Inflammatory macrophage (primary cell): Measurements from ENCODE around the gene VSIG10L2.

Source experiments
- DNase-seq, 2 donors: peaks; one replicate each; pipeline ENCODE4 v3.0.0-alpha.2; 2020 to 2022

The VSIG10L2 gene

DNA sequence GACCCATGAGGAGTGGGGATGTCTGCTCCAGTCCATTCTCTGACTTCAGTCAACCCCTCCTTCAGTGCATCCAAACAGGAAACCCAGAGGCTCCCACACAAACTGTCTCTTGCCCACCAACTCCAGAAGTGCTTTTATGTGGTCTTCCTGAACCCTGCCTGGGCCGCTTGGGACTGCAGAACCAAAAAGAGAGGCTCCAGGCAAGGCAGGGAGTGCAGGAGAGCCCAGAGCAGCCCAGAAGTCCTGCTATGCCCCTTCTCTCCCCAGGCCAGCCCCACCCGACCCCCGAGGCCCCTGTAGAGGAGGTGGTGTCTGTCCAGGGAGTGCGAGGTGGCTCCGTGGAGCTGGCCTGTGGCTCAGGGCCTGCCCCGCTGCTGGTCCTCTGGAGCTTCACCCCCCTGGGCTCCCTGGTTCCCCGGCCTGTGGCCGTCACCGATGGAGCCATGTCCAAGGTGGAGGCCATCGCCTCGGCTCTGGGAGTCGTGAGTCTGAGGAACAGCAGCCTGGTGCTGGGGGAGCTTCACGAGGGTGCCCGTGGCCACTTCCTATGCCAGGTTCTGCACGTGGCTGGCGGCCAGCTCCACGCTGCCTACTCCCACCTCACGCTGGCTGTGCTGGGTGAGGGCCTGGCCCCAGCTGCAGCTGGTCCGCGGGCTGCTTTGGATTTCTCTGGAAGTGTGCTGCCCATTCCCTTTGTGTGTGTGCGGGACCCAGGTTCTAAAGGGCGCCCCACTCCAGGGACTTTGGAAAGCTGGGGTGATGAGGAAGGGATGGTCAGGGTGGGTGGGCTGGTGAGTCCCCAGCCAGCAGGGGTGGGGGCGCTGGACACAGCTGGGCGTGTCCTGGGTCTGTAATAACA lies 1.8 kb downstream of the VSIG10L2 start:
- no peak for DNase-seq

- no peak for DNase-seq
Observed at GRCh38 chr11:125948278-125949051, 2.6 kb downstream of the VSIG10L2 start.

GRCh38 chr11:125949271-125950177 lies 3.7 kb downstream of the VSIG10L2 start:
- no peak for DNase-seq

DNA sequence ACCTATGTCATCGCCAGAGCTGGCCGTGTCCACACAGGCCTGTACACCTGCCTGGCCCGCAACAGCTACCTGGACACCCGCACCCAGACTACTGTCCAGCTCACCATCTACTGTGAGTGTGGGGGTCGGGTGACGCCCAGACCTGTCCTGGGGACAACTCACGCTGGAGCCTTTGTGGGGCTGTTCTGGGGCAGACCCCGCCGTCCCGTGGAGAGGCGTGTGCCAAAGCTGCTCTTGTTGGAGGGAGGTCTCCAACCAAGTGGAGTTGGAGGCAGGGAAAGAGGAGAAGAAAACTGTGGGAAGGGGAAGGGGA lies 4.3 kb downstream of the VSIG10L2 start:
- DNase-seq = no peak

- DNase-seq = no peak
Observed at GRCh38 chr11:125950696-125951651, 5.1 kb downstream of the VSIG10L2 start.

DNA sequence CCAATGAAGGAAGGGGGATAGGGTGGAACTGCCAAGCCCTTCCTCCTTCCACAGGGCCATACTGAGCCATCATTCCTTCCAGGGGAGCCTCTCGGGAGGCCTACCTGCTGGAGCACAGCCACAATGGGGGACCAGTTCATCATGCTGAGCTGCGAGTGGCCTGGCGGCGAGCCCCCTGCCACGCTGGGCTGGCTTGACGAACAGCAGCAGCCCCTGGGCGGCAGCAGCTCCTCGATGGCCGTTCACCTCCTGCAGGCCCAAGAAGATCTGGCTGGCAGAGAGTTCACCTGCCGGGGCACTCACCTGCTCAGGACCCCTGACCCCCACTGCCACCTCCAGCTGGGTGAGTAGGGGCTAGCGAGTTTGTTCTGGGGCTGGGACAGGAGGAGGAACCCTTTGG lies 5.9 kb downstream of the VSIG10L2 start:
- DNase-seq = no peak

DNA sequence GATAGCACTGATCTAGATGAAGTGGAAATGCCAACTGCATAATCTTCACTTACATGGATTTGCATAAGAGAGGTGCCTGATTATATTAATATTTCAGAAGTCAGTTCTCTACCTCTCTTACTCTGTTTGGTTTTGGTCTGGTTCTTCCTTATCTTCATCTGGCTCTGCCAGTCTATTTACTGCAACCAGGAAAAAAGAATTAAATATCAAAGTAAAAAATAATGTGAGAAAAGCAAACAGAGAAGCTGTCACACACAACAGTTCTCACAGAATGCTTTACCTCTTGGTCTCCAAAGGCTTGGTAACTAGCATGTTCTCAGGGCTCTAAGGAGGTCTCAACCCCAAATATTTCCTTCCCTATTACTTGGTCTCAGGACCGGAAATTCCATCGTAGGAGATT lies 6.7 kb downstream of the VSIG10L2 start:
- no peak for DNase-seq

DNA sequence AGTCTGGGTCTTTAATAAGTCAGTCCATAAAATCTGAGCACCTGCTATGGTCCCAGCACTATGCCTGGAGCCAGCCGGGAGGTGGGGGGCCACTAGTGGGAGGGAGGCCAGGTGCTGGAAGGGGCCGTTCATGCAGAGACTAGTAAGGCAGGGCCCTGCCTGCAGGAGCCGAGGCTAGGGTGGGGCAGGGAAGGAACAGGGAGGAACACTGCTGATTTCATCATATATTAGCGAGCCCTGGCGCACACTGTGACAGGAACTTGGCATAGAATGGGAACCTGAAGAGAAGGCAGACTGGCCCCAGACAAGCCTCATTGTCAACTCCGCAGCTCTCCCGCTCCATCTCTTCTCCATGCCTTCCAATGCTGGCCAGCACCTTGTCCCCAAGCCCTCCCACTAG lies 7.1 kb downstream of the VSIG10L2 start:
- DNase-seq = no peak

DNA sequence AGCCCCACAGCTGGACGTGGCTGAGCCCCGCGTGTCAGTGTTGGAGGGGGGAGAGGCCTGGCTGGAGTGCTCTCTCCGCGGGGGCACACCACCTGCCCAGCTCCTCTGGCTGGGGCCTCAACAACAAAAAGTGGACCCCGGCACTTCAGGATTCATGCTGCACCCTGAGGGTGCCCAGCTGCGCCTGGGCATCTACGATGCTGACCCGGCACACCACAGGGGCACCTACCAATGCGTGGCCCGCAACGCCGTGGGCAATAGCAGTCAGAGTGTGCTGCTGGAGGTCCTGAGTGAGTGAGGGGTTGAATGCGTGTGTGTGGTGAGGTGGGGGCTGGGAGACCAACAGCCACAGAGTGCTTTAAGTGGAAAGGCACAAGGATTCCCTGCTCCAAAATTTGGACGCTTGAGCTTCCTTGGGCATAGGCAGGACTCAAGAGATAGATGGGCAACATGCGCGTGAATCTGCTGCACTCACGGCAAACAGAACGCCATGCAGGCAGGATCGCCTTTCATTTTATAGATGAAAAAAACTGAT lies 7.6 kb downstream of the VSIG10L2 start:
- no peak for DNase-seq

DNA sequence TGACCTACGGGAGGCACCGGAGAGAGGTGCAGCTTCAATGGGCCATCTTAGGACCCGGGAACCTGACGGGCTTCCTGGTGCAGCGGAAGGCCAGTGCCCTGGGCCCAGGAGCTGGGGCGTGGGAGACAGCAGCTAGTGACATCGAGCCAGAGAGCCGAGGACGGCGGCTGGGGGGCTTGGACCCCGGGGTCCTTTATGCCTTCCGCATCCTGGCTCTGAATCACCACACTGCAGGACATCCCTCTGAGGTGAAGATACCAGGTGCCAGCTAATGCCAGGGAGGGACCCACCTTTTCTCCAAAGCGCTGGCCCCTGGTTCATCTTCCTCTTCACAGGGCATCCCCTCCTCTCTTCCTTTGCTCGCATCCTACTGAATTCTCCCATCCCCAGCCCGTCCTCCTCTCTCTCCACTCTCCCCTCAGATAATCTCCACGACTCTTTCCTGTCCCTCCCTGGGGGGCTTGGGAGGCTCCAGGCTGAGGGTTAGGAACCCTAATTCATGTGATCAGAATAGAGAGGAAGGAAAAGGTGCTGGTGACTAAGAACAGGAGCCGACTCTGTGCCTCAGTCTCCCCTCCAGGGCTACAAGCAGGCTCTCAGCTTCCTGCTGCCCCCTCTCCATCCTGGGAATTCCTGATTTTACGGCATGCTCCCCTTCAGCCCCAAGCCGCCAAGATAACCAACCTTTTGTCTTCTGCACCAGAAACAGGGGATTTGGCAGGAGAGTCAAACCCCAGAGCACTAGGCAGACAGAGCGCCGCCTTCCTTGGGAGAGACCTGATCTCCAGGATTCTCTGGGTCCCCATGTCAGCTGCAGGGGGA lies 8.5 kb downstream of the VSIG10L2 start:
- DNase-seq = no peak

- DNase-seq = no peak
Observed at GRCh38 chr11:125954945-125955640, 9.2 kb downstream of the VSIG10L2 start.

- DNase-seq = no peak
Observed at GRCh38 chr11:125955856-125956255, 10.0 kb downstream of the VSIG10L2 start.

DNA sequence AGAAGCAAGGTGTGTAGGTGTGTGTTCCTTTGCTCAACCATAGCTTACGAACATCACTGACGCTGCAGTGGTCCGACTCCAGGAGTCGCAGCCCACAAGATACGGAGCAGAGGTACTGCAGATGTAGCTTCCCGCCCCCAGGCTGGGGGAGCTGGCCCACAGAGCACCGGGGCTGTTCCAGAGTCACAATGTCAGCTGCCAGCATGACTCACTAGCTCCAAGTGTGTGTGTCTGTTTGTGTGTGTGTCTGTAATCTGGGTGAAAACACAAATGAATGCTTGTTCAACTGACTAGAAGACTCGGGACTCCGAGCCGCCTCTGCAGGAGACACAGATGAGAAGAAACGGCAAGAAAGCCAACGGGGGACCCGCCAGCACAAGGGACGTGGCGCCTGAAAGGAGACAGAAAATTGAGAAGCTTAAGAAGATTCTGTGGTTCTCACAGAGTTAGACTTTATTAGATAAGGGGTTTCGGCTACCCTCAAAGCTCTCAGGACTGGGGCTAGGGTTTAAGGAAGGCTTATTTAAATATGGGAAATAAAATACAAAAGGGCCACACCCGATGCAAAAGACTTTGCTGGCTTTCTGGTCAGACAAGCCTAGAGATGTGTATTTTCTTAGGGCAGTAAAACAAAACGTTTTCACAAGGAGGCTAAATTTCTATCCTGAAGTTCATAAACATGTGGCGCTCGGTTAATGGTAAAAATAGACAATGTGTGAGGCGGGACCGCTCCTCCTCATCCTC lies 10.7 kb downstream of the VSIG10L2 start:
- no peak for DNase-seq

DNA sequence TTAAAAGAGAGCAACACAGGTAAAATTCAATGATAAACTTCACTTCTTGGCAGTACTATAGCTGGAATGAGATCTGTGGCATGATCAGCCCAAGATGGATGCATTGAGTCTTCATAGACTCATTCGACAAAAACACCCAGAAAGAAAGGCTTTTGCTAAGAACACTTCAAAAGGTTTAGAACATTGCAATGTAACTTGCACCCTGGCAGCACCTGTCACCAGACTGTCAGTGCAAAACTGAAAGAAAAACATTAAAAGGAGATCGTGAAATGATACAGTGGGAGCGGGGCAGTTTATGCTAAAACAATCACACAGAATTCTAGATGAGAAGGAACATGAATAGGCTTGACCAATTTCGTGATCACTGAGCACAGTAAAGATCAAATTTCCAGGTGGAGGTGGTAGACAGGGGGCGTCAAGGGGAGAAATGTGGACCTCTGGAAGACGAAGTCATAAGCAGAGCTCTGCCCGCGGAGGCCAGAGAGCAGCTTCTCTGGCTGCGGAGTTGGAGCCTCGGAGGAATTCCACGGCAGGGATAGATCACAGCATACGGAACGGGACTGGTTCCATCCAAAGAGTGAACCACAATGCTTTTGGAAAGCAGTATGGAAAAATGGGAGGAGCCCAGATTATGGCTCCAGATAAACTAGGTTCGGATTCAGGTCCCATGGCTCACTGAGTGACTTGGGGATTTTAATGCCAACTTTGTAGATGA lies 11.9 kb downstream of the VSIG10L2 start:
- no peak for DNase-seq

GRCh38 chr11:125958872-125959400 lies 13.1 kb downstream of the VSIG10L2 start:
- no peak for DNase-seq

DNA sequence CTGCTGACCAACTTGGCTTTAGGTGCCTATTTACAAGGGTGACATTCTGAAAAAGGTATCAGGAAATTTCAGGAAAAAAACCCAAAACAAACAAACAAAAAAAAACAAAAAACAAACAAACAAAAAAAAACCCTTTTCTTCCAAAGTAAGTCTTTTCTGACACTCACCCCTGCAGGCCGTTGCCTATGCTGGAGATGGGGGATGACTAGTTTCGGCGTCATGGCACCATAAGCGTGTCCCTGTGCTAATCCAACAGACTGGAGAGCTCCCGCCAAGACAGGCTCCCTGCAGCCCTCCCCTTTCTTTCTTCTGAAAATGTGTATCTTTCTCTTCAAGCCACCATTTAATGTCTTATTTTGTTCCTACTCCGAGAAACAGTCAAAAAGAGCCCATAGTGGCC lies 13.7 kb downstream of the VSIG10L2 start:
- no peak for DNase-seq

DNA sequence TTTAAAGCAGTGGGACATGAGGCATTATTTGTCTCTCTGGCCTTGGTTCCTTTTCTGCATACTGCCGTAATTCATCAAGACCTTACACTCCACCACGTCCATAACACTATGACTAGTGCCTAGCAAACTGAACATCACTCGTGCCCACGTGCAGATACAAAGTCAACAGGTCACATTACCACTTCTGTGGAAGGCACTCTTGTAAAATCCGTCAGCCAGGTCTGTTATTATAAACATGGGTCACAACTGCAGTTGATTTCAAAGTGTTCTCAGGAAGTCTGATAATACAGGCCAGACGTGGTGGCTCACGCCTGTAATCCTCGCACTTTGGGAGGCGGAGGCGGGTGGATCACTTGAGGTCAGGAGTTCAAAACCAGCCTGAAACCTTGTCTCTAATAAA lies 14.1 kb downstream of the VSIG10L2 start:
- no peak for DNase-seq

GRCh38 chr11:125960771-125961170 lies 14.9 kb downstream of the VSIG10L2 start:
- no peak for DNase-seq
